ENCODE data around the gene WDR90.

WDR90 gene

DNA sequence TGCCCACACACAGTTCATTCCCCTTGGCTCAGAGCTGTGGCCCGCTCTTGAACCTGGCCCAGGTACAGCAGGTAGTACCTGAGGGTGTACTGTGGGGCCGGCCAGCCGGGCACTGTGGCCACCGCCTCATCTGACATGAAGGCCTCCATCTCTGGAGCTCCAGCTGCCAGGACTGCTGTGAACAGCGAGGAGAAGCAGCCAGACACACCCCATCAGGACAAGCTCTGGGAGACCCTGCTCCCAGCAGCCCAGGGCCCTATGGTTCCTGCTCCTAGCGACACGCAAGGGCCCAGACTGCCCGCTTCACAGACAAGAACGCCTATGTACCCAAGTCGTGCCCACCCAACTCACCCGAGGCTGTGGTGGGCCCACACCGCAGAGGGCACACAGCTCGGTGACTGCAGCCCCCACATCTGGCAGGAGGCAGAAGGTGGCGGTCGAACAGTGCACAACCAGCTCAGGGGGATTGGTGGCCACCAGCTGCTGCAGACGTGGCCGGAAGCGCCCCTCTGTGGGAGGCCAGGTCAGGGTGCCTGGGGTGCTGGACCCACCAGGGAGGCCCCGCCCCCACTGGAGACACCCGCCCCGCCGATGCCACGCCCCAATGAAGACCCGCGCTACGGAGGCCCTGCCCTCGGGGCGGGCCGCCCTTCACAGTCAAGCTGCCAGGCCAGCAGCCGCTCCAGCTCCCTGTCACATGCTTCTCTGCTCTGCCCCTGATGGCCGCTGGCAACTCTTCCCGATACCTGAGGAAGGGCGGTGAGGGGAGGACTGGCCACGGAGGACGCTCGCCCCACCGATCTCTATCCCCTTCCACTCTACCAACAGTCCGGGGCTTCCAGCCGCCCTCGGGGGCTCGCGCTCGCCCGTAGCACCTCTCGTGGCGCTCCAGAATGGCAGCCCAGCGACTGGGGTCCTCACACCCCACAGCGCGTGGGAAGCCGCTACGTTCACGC lies 30.0 kb downstream of the WDR90 start:
- Histone ChIP-seq H3K27ac (ENCODE audit: extremely low read depth, low read depth, low read length) (peak overlapping the region; percentile 79), H3K36me3 (ENCODE audit: control insufficient read depth in 2 of 2, insufficient read depth in 1 of 2, low read length in 2 of 2) (peaks cover 3 to 39% of the 10 kb centered on the region in 2 experiments; a peak in 1 of 3 replicates), H3K4me1 (ENCODE audit: control insufficient read depth, insufficient read depth, low read length) (peaks cover 14% of the 10 kb centered on the region; the same call in 1 of the 2 replicates), H3K9me3 (ENCODE audit: control insufficient read depth, insufficient read depth, low read depth, low read length) (no peaks in the 10 kb centered on the region), H3K4me3 (ENCODE audit: low read depth, low read length) (peak overlapping the region; percentile 26)
- ChIA-PET CTCF (interaction anchor here (1.7 kb wide), 1 partner anchor 11 kb away, joined by 4 read pairs; the partner anchor contains the start of gene RHOT2), POLR2A (interaction anchor here (0.6 to 5.4 kb wide), 8 partner anchors 9 to 1027 kb away, joined by 3 to 57 read pairs (median 4); partner anchors contain the start of genes ANTKMT, CHTF18, MAPK8IP3 and RHOT2)
- TF ChIP-seq EGR2 (tag by site-specific recombination; IDR thresholded peaks at IDR 0.05; ENCODE audit: low read depth), result 0 out of 2 replicates have a peak, but pooled peaks have one; percentile 12
- peak; percentile 86 for TF ChIP-seq ZNF335 (tag by site-specific recombination; conservative IDR thresholded peaks at IDR 0.05)
- TF ChIP-seq KLF16 (tag by site-specific recombination; IDR thresholded peaks at IDR 0.05), result peak; percentile 79; the same call in 1 of the 2 replicates
- TF ChIP-seq BCL11A (tag by site-specific recombination; IDR thresholded peaks at IDR 0.05; ENCODE audit: low read depth), result 0 out of 2 replicates have a peak, but pooled peaks have one; percentile 60
- peak; percentile 97 for TF ChIP-seq GLIS1 (tag by site-specific recombination; IDR thresholded peaks at IDR 0.05)
- no peak for TF ChIP-seq ZBTB48 (tag by site-specific recombination; IDR thresholded peaks at IDR 0.05)
- TF ChIP-seq OSR2 (tag by site-specific recombination; IDR thresholded peaks at IDR 0.05), result peak; percentile 60; the same call in 1 of the 2 replicates
- TF ChIP-seq, protein P1, sequence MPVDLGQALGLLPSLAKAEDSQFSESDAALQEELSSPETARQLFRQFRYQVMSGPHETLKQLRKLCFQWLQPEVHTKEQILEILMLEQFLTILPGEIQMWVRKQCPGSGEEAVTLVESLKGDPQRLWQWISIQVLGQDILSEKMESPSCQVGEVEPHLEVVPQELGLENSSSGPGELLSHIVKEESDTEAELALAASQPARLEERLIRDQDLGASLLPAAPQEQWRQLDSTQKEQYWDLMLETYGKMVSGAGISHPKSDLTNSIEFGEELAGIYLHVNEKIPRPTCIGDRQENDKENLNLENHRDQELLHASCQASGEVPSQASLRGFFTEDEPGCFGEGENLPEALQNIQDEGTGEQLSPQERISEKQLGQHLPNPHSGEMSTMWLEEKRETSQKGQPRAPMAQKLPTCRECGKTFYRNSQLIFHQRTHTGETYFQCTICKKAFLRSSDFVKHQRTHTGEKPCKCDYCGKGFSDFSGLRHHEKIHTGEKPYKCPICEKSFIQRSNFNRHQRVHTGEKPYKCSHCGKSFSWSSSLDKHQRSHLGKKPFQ (tag by site-specific recombination; IDR thresholded peaks at IDR 0.05), result peak; percentile 67; the same call in 1 of the 2 replicates
- peak; percentile 58; the same call in 1 of the 2 replicates for TF ChIP-seq IKZF3 (tag by site-specific recombination; IDR thresholded peaks at IDR 0.05)
- TF ChIP-seq ZNF341 (tag by site-specific recombination; IDR thresholded peaks at IDR 0.05; ENCODE audit: low read depth), result peak; percentile 8
- TF ChIP-seq, protein P2, sequence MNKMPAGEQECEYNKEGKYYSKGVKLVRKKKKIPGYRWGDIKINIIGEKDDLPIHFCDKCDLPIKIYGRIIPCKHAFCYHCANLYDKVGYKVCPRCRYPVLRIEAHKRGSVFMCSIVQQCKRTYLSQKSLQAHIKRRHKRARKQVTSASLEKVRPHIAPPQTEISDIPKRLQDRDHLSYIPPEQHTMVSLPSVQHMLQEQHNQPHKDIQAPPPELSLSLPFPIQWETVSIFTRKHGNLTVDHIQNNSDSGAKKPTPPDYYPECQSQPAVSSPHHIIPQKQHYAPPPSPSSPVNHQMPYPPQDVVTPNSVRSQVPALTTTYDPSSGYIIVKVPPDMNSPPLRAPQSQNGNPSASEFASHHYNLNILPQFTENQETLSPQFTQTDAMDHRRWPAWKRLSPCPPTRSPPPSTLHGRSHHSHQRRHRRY (tag by site-specific recombination; IDR thresholded peaks at IDR 0.05), result peak; percentile 49; the same call in 1 of the 2 replicates
- TF ChIP-seq, protein P3, sequence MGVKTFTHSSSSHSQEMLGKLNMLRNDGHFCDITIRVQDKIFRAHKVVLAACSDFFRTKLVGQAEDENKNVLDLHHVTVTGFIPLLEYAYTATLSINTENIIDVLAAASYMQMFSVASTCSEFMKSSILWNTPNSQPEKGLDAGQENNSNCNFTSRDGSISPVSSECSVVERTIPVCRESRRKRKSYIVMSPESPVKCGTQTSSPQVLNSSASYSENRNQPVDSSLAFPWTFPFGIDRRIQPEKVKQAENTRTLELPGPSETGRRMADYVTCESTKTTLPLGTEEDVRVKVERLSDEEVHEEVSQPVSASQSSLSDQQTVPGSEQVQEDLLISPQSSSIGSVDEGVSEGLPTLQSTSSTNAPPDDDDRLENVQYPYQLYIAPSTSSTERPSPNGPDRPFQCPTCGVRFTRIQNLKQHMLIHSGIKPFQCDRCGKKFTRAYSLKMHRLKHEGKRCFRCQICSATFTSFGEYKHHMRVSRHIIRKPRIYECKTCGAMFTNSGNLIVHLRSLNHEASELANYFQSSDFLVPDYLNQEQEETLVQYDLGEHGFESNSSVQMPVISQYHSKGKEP (tag by site-specific recombination; IDR thresholded peaks at IDR 0.05), result no peak
- peak; percentile 90 for TF ChIP-seq ZNF600 (tag by site-specific recombination; IDR thresholded peaks at IDR 0.05)
- no peak for TF ChIP-seq ZNF791 (tag by site-specific recombination; IDR thresholded peaks at IDR 0.05)
- TF ChIP-seq, protein P4, sequence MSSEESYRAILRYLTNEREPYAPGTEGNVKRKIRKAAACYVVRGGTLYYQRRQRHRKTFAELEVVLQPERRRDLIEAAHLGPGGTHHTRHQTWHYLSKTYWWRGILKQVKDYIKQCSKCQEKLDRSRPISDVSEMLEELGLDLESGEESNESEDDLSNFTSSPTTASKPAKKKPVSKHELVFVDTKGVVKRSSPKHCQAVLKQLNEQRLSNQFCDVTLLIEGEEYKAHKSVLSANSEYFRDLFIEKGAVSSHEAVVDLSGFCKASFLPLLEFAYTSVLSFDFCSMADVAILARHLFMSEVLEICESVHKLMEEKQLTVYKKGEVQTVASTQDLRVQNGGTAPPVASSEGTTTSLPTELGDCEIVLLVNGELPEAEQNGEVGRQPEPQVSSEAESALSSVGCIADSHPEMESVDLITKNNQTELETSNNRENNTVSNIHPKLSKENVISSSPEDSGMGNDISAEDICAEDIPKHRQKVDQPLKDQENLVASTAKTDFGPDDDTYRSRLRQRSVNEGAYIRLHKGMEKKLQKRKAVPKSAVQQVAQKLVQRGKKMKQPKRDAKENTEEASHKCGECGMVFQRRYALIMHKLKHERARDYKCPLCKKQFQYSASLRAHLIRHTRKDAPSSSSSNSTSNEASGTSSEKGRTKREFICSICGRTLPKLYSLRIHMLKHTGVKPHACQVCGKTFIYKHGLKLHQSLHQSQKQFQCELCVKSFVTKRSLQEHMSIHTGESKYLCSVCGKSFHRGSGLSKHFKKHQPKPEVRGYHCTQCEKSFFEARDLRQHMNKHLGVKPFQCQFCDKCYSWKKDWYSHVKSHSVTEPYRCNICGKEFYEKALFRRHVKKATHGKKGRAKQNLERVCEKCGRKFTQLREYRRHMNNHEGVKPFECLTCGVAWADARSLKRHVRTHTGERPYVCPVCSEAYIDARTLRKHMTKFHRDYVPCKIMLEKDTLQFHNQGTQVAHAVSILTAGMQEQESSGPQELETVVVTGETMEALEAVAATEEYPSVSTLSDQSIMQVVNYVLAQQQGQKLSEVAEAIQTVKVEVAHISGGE (tag by site-specific recombination; conservative IDR thresholded peaks at IDR 0.05; ENCODE audit: low read depth), result no peak
- no peak for TF ChIP-seq TRIM28 (IDR thresholded peaks at IDR 0.05; ENCODE audit: borderline replicate concordance, low read length)
- TF ChIP-seq, protein P5, sequence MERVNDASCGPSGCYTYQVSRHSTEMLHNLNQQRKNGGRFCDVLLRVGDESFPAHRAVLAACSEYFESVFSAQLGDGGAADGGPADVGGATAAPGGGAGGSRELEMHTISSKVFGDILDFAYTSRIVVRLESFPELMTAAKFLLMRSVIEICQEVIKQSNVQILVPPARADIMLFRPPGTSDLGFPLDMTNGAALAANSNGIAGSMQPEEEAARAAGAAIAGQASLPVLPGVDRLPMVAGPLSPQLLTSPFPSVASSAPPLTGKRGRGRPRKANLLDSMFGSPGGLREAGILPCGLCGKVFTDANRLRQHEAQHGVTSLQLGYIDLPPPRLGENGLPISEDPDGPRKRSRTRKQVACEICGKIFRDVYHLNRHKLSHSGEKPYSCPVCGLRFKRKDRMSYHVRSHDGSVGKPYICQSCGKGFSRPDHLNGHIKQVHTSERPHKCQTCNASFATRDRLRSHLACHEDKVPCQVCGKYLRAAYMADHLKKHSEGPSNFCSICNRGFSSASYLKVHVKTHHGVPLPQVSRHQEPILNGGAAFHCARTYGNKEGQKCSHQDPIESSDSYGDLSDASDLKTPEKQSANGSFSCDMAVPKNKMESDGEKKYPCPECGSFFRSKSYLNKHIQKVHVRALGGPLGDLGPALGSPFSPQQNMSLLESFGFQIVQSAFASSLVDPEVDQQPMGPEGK (tag by site-specific recombination; IDR thresholded peaks at IDR 0.05), result peak; percentile 94
- TF ChIP-seq ZNF837 (tag by site-specific recombination; IDR thresholded peaks at IDR 0.05), result peak; percentile 99
- TF ChIP-seq, protein P6, sequence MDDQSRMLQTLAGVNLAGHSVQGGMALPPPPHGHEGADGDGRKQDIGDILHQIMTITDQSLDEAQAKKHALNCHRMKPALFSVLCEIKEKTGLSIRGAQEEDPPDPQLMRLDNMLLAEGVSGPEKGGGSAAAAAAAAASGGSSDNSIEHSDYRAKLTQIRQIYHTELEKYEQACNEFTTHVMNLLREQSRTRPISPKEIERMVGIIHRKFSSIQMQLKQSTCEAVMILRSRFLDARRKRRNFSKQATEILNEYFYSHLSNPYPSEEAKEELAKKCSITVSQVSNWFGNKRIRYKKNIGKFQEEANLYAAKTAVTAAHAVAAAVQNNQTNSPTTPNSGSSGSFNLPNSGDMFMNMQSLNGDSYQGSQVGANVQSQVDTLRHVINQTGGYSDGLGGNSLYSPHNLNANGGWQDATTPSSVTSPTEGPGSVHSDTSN (CRISPR knock-in tag; IDR thresholded peaks at IDR 0.05), result peak; percentile 13; the same call in 1 of the 2 replicates
- no peak for TF ChIP-seq ZNF350 (tag by site-specific recombination; IDR thresholded peaks at IDR 0.05)
- no peak for TF ChIP-seq GFI1B (tag by site-specific recombination; IDR thresholded peaks at IDR 0.05)
- no peak for TF ChIP-seq ZNF132 (tag by site-specific recombination; IDR thresholded peaks at IDR 0.05; ENCODE audit: borderline replicate concordance)
- peak; percentile 69; the same call in 1 of the 2 replicates for TF ChIP-seq ZNF423 (tag by site-specific recombination; IDR thresholded peaks at IDR 0.05)
- TF ChIP-seq ZNF2 (tag by site-specific recombination; IDR thresholded peaks at IDR 0.05), result 0 out of 2 replicates have a peak, but pooled peaks have one; percentile 16

Data from HEK293 (cell line).